Pancreas (tissue), 10 donors: ENCODE results near the gene IL6R. TPM values are rescaled to one million over a fixed set of nuclear protein-coding genes. Genes with fewer than 3 reads are reported as not detected.
A peak's percentile ranks its signal among the peaks of the same experiment; 100 is the strongest.

Experiments used
- ATAC-seq, 4 donors: fragments of 200-7000 bp; cut with Tn5 transposase; one replicate each; pipeline versions ENCODE4 v1.8.0 to v1.9.1; 2020; ENCODE audit warnings: mild to moderate bottlenecking in 4 of 4, moderate library complexity in 4 of 4
- DNase-seq, 6 donors: peaks; one replicate each; pipeline ENCODE4 v3.0.0-alpha.2; 2020
- FAIRE-seq: peaks from 2 replicates; lab custom pipeline; 2012; peaks lifted over from hg19 to GRCh38; lab: Jason Lieb, UNC
- H3K27ac ChIP-seq, 4 donors: fragments of 200-600 bp; sonication (generic); 1 replicate in 3 of 4; 2 replicates in 1 of 4; pipeline versions ENCODE4 v1.5.0 to v1.8.0; 2020
- H3K27me3 ChIP-seq, 4 donors: fragments of 200-600 bp; one replicate each; pipeline ENCODE4 v1.8.0; 2021
- H3K36me3 ChIP-seq, 3 donors: fragments of 200-600 bp; sonication (generic) in 1 of 3; one replicate each; pipeline versions ENCODE4 v1.5.0 to v1.8.0; 2020 to 2021
- H3K4me1 ChIP-seq, 3 donors: fragments of 200-600 bp; one replicate each; pipeline ENCODE4 v1.8.0; 2021
- H3K4me3 ChIP-seq, 4 donors: fragments of 200-600 bp; sonication (generic) in 2 of 4; one replicate each; pipeline versions ENCODE4 v1.5.0 to v1.8.0; 2020 to 2021
- H3K9me3 ChIP-seq, 4 donors: fragments of 200-600 bp; one replicate each; pipeline ENCODE4 v1.8.0; 2021
- WGBS, 2 donors: extraction: QIAGEN DNeasy Blood & Tissue Kit; methylation state at CpG; one replicate each; pipeline ENCODE4 v1.1.7; 2013; 5-methylcytosine and 5-hydroxymethylcytosine counted together
- intact Hi-C, 3 donors: fragments of 100-400 bp; cut with DNase I; formaldehyde crosslinking; loops; one replicate each; pipeline versions ENCODE4 v1.11.1 to v1.14.2; 2022
- polyA plus RNA-seq, 2 donors: library from polyadenylated mRNA; stranded (reverse); fragments of 200-250 nt; gene quantifications; one replicate each; pipeline ENCODE4 v1.2.3, GENCODE V29; 2013
- total RNA-seq, 6 donors: library from RNA; stranded (reverse); fragmentation: NEBNext Ultra II Directional in 4 of 6; extraction: Animal tissue kit (Norgen Biotek cat#: 25700) in 4 of 6; gene quantifications; one replicate each; pipeline versions ENCODE4 v1.2.1 to v1.2.4, GENCODE V29; 2021 to 2023
- TF ChIP-seq, protein P1 (sequence below), 4 donors: fragments of 200-600 bp; sonication (generic) in 3 of 4; IDR thresholded peaks; one replicate each; pipeline versions ENCODE4 v1.5.0 to v1.8.0; 2021; ENCODE audit warnings: antibody characterized with exemption in 4 of 4
- donor health status: healthy with polysubstance abuse.
- donor health status: DM: no; HTN: no; CAD: no; lungs with moderate emphysema.
- donor health status: DM: no; HTN: no; CAD: no.
- donor health status: control.
- donor health status: control.
- donor health status: Bipolar disorder and iron deficiency.
- donor health status: DM: yes; HTN: yes; CAD: no.
- donor health status: DM: no; HTN: no; CAD: no.
- donor health status: DM: no; HTN: no; CAD: no.
- donor health status: DM: yes; HTN: yes; CAD: no.

Gene IL6R
- total and polyA plus RNA-seq, 8 donors, result 2.2 to 12.9 (median 7.1) TPM

DNA sequence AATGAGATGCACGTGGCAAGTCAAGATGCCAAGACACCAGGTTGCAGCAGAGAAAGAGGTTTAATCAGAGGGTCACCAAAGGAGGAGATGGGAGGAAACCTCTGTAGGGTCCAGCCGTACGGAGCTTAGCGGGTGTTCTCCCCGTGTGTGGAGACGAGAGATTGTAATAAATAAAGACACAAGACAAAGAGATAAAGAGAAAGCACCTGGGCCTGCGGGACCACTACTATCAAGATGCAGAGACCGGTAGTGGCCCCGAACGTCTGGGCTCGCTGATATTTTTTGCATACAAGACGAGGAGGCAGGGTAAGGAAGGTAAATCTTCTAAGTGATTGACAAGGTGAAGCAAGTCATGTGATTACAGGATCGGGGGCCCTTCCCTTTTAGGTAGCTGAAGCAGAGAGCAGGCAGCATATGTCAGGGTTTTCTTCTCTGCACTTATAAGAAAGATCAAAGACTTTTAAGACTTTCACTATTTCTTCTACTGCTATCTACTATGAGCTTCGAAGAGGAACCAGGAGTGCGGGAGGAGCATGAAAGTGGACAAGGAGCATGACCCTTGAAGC is 55.6 kb downstream of the IL6R start:
- Histone ChIP-seq H3K27me3 (no peaks in the 10 kb centered on the region), H3K36me3 (no peaks in the 10 kb centered on the region), H3K4me1 (no peaks in the 10 kb centered on the region), H3K9me3 (no peaks in the 10 kb centered on the region), H3K27ac (no peak overlapping the region), H3K4me3 (no peak overlapping the region)
- WGBS, 2 donors, result 68 to 70% methylated on average over 15 of the region's 15 CpGs
- no peak for ATAC-seq
- no peak for DNase-seq
- TF ChIP-seq, protein P1, sequence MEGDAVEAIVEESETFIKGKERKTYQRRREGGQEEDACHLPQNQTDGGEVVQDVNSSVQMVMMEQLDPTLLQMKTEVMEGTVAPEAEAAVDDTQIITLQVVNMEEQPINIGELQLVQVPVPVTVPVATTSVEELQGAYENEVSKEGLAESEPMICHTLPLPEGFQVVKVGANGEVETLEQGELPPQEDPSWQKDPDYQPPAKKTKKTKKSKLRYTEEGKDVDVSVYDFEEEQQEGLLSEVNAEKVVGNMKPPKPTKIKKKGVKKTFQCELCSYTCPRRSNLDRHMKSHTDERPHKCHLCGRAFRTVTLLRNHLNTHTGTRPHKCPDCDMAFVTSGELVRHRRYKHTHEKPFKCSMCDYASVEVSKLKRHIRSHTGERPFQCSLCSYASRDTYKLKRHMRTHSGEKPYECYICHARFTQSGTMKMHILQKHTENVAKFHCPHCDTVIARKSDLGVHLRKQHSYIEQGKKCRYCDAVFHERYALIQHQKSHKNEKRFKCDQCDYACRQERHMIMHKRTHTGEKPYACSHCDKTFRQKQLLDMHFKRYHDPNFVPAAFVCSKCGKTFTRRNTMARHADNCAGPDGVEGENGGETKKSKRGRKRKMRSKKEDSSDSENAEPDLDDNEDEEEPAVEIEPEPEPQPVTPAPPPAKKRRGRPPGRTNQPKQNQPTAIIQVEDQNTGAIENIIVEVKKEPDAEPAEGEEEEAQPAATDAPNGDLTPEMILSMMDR (IDR thresholded peaks at IDR 0.05), result no peak
- no peak for FAIRE-seq
- intact Hi-C loops, result loop anchor here in 1 of 3 donors (10.0 kb wide), 1 partner anchor 56 kb away; the partner anchor contains the start of gene IL6R

DNA sequence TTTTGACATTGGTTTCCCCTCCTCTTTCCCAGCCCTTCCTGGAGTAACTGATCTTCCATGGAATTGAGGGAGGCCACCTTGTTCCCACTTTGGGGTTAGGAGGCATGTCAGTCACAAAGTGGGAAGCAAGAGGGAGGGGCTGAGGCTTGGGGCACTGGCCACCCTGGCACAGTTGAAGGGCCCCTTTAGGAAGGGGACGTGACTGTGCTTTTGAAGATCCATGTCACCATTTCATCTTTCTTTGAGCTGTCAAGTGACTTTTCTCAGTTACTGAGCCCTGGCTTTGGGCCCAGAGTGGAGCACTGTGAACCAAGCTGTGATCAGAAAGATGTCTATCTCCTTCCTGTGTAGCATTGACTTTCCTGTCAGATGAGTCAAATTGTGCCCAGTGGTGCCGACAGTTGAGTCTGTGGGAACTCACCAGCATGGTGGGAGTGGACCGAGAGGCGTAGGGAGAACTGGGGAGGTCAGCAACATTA is 58.4 kb downstream of the IL6R start:
- ATAC-seq (peak in 2 of 4 donors; percentile 31 to 39), FAIRE-seq (no peak), DNase-seq (peak in 1 of 6 donors; percentile 13)
- H3K9me3 ChIP-seq, result no peaks in the 10 kb centered on the region
- no peak overlapping the region for H3K27ac ChIP-seq
- TF ChIP-seq, protein P1 (IDR thresholded peaks at IDR 0.05), result no peak
- H3K27me3 ChIP-seq, result no peaks in the 10 kb centered on the region
- H3K4me1 ChIP-seq, result no peaks in the 10 kb centered on the region
- no peaks in the 10 kb centered on the region for H3K36me3 ChIP-seq
- intact Hi-C loops, result loop anchor here in 1 of 3 donors (10.0 kb wide), 1 partner anchor 59 kb away; the partner anchor contains the start of gene IL6R
- 54 to 70% methylated on average over 4 of the region's 4 CpGs for WGBS, 2 donors
- no peak overlapping the region for H3K4me3 ChIP-seq

DNA sequence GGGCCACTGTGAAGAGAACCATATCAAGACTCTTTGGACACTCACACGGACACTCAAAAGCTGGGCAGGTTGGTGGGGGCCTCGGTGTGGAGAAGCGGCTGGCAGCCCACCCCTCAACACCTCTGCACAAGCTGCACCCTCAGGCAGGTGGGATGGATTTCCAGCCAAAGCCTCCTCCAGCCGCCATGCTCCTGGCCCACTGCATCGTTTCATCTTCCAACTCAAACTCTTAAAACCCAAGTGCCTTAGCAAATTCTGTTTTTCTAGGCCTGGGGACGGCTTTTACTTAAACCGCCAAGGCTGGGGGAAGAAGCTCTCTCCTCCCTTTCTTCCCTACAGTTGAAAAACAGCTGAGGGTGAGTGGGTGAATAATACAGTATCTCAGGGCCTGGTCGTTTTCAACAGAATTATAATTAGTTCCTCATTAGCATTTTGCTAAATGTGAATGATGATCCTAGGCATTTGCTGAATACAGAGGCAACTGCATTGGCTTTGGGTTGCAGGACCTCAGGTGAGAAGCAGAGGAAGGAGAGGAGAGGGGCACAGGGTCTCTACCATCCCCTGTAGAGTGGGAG is 60.6 kb downstream of the IL6R start:
- intact Hi-C loops, result loop anchor here in 1 of 3 donors (10.0 kb wide), 1 partner anchor 61 kb away; the partner anchor contains the start of gene IL6R
- 74 to 76% methylated on average over 8 of the region's 8 CpGs for WGBS, 2 donors
- no peaks in the 10 kb centered on the region for H3K27me3 ChIP-seq
- no peaks in the 10 kb centered on the region for H3K9me3 ChIP-seq
- H3K4me3 ChIP-seq, result no peak overlapping the region
- TF ChIP-seq, protein P1 (IDR thresholded peaks at IDR 0.05), result no peak
- no peak overlapping the region for H3K27ac ChIP-seq
- FAIRE-seq (no peak), DNase-seq (peak in 1 of 6 donors; percentile 21), ATAC-seq (no peak)
- no peaks in the 10 kb centered on the region for H3K36me3 ChIP-seq
- no peaks in the 10 kb centered on the region for H3K4me1 ChIP-seq

DNA sequence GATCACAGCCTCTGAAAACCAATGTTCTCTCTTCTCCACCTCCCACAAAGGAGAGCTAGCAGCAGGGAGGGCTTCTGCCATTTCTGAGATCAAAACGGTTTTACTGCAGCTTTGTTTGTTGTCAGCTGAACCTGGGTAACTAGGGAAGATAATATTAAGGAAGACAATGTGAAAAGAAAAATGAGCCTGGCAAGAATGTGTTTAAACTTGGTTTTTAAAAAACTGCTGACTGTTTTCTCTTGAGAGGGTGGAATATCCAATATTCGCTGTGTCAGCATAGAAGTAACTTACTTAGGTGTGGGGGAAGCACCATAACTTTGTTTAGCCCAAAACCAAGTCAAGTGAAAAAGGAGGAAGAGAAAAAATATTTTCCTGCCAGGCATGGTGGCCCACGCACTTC is 61.1 kb downstream of the IL6R start:
- no peaks in the 10 kb centered on the region for H3K36me3 ChIP-seq
- no peak overlapping the region for H3K4me3 ChIP-seq
- 70 to 72% methylated on average over 3 of the region's 3 CpGs for WGBS, 2 donors
- no peak overlapping the region for H3K27ac ChIP-seq
- intact Hi-C loops, result loop anchor here in 1 of 3 donors (10.0 kb wide), 1 partner anchor 61 kb away; the partner anchor contains the start of gene IL6R
- no peak for DNase-seq
- ATAC-seq, result no peak
- H3K9me3 ChIP-seq, result no peaks in the 10 kb centered on the region
- FAIRE-seq, result no peak
- no peaks in the 10 kb centered on the region for H3K27me3 ChIP-seq
- H3K4me1 ChIP-seq, result no peaks in the 10 kb centered on the region
- TF ChIP-seq, protein P1 (IDR thresholded peaks at IDR 0.05), result no peak
